ENCODE results near the gene ERGIC1. TPM values are rescaled to one million over a fixed set of nuclear protein-coding genes. Genes with fewer than 3 reads are reported as not detected.
"Not testable (repeated sequence)": the region's sequence is repeated elsewhere in the genome, so short reads cannot be mapped to it uniquely, and the experiment has no call there.

Gene ERGIC1
- polyA plus RNA-seq, 12 donors: 85.3 to 117 (median 97.2) TPM; not detected in 1

GRCh38 chr5:172861461-172861860, 27.4 kb downstream of the ERGIC1 start:
- no peak for DNase-seq

GRCh38 chr5:172862165-172862801, 28.2 kb downstream of the ERGIC1 start:
- no peak for DNase-seq

GRCh38 chr5:172864171-172864570, 30.1 kb downstream of the ERGIC1 start:
- not testable (repeated sequence) for DNase-seq

GRCh38 chr5:172864747-172865146, 30.7 kb downstream of the ERGIC1 start:
- no peak for DNase-seq

- DNase-seq: no peak
These were observed 32.3 kb downstream of the ERGIC1 start for GRCh38 chr5:172866378-172866777.

- no peak for DNase-seq
These were observed 33.0 kb downstream of the ERGIC1 start for GRCh38 chr5:172866802-172867748.

GRCh38 chr5:172867761-172868435, 33.8 kb downstream of the ERGIC1 start:
- no peak for DNase-seq

- no peak for DNase-seq
These were observed 34.4 kb downstream of the ERGIC1 start for GRCh38 chr5:172868436-172868923.

GRCh38 chr5:172868924-172869591, 35.0 kb downstream of the ERGIC1 start:
- peak; percentile 73 for DNase-seq

- no peak for DNase-seq
These were observed 35.6 kb downstream of the ERGIC1 start for GRCh38 chr5:172869691-172870090.

GRCh38 chr5:172870291-172870714, 36.3 kb downstream of the ERGIC1 start:
- DNase-seq: peak; percentile 80

GRCh38 chr5:172870715-172871461, 36.8 kb downstream of the ERGIC1 start:
- no peak for DNase-seq

- DNase-seq: no peak
These were observed 37.5 kb downstream of the ERGIC1 start for GRCh38 chr5:172871536-172871935.

- DNase-seq: no peak
These were observed 37.9 kb downstream of the ERGIC1 start for GRCh38 chr5:172871982-172872381.

- DNase-seq: peak; percentile 87
These were observed 39.0 kb downstream of the ERGIC1 start for GRCh38 chr5:172872997-172873491.

- no peak for DNase-seq
These were observed 39.5 kb downstream of the ERGIC1 start for GRCh38 chr5:172873513-172873912.

- no peak for DNase-seq
These were observed 40.8 kb downstream of the ERGIC1 start for GRCh38 chr5:172874647-172875504.

- DNase-seq: no peak
These were observed 41.6 kb downstream of the ERGIC1 start for GRCh38 chr5:172875505-172876279.

GRCh38 chr5:172876578-172876977, 42.5 kb downstream of the ERGIC1 start:
- no peak for DNase-seq

All from muscle of arm (tissue), 12 donors.